Forelimb muscle (tissue), 1 donor: ENCODE results near the gene HDAC4. TPM values are rescaled to one million over a fixed set of nuclear protein-coding genes. Genes with fewer than 3 reads are reported as not detected.

Experiments
- DNase-seq: peaks from one replicate; pipeline ENCODE4 v3.0.0-alpha.2; 2013; ENCODE audit warnings: low read depth
- polyA plus RNA-seq: library from polyadenylated mRNA; unstranded; fragments of 120-200 nt; gene quantifications from one replicate; pipeline ENCODE4 v1.2.1, GENCODE V29; 2013; ENCODE audit not compliant: insufficient read length

Gene HDAC4
- polyA plus RNA-seq, 1 donor, result 12.6 TPM

DNA sequence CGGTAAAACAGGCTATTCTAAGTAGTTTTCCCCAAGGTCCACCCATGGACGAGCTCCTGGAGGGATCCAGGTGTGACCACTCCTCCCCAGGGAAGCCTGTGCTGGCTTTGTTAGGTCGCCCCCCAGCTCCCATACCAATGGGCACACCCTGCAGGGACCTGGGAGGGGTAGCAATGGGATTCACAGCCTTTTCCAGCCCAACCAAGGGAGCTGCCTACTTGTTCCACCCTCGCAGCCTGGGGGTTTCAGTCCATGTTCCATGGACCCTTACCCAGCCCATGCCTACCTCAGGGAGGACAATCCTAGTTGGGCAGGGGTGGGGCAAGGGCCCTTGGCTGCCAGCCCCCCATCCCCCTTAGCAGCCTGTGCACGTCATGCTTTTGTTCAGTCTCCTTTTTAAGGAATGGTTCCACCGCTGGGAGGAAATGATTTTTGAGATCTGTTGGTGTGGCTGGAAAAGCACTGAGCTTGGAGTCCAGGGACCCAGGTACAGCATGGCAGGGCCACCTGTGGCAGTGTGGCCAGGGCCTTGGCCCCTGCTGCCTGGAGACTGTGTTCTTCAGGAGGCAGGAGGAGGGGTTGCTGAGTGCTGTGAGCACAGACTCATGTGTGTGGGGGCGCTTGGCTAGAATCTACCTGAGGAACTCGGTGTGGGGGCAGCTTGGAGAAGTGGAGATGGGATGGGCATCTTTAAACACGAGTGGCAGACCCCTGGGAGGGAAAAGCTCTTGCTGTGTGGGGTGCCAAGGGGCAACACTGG, 386.2 kb downstream of the HDAC4 start:
- no peak for DNase-seq

- no peak for DNase-seq
These were observed 387.2 kb downstream of the HDAC4 start for GRCh38 chr2:239013678-239013976.

GRCh38 chr2:239012936-239013677, 387.7 kb downstream of the HDAC4 start:
- DNase-seq, result no peak

DNA sequence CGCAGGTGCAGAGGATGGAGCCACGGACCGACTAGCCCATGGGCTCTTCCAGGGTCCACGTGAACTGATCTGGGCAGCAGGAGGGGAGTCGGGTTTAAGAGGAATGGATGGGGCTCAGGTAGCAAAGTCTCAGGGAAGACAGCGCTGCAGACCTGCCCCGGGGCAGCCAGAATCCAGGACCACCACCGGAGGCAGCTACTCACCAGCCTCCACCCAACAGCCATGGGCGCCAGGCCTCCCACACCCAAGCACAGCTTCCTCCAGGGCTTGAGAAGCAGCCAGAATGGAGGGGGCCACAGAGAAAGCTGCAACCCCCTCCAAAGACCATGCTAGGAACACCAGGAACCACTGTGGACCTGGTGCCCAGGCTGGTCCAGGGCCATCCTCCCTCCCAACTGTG, 388.6 kb downstream of the HDAC4 start:
- DNase-seq, result no peak

DNA sequence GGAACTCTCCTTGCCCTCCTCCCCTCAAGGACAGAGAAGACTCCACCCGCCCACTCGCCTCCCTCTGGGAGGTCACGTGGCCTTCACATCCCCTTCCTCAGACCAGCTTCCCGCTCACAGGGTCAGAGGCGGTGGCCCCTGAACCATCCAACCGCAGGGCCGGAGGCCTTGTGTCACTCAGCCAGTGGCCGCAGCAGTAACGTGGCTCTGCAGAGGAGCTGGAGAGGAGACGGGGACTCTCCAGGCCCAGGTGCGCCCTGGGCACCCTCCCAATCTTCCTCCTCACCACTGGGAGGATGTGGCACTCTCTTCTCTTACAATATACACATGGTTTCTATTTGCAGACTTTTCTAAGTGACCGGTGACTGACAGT, 391.2 kb downstream of the HDAC4 start:
- DNase-seq, result no peak

- DNase-seq, result no peak
These were observed 391.9 kb downstream of the HDAC4 start for GRCh38 chr2:239008677-239009588.

- DNase-seq, result no peak
These were observed 392.8 kb downstream of the HDAC4 start for GRCh38 chr2:239008004-239008403.

- no peak for DNase-seq
These were observed 394.1 kb downstream of the HDAC4 start for GRCh38 chr2:239006622-239007285.

DNA sequence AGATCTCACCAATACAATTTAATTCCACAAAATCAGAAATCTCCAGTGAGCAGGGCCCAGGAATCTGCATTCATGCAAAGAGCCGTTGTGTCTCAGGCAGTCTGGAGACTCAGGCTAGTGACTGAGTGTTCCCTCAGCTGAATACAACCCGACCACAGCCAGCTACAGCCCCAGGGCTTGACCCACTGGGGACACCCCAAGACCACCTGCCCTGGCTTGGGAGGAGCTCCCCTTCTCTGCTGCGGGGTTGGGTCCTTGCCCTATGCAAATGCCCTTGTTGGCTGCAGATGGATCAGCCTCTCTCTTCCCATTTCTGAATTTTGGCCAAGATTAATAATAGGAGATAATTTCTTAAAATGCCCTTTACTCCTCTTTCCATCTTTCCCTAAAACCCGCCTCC, 395.2 kb downstream of the HDAC4 start:
- no peak for DNase-seq

DNA sequence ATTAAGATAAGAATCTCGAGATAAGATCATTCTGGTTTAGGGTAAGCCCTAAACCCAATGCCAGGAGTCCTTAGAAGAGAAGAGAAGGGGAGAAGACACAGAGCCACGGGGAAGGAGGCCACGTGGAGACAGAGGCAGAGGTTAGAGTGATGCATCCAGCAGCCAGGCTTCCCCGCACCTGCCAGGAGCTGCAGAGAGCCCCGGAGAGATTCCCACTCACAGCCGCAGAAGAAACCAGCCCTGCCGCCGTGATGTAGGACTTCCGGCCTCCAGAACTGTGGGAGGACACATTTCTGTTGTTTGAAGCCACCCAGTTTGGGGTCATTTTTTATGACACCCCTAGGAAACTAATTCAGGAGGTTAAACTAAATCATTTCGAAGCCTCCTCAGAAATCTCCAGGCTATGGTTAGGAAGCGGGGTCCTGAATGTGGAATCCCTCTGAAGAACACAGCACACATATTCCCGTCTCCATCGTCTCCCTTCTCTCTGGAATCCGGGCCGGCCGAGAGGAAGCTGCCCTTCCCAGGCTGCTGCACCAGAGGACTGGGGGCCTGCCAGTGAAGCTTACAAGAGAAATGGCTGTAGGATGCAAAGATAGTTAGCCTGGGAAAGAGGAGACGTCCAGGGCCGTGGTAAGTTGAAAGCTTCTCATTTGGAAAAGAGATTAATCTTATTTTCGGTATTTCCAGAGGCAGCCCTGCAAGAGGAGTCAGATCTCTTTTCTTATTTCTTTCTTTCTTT, 396.4 kb downstream of the HDAC4 start:
- DNase-seq, result no peak

DNA sequence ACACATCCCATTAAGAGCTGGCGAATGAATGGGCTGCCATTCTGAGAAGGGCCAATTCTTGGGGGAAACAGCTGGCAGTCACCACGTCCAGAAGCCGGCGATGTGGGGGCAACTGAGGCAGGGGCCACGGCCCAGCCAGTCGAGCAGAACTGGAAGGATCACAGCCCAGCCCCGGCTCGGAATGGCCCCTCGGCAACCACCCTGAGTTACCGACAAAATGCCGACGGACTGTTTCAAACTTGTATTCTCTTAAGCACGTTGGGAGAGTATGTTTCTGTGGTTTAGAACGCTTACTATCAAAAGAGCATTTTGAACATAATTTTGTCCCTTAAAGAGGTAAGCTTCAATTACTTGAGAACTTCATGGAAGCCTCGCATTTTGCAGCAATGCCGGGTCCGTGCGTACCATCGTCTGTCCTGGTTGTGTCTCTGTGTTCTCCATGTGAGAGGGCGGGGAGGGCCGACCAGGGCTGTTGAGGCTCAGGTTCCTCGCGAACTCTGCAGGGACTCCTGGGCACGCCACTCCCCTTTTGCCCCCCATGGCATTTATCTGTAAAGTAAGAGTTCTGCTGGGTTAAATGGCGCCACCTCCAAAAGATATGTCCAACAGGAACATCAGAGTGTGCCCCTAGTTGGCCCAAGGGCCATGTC, 397.1 kb downstream of the HDAC4 start:
- DNase-seq, result no peak

DNA sequence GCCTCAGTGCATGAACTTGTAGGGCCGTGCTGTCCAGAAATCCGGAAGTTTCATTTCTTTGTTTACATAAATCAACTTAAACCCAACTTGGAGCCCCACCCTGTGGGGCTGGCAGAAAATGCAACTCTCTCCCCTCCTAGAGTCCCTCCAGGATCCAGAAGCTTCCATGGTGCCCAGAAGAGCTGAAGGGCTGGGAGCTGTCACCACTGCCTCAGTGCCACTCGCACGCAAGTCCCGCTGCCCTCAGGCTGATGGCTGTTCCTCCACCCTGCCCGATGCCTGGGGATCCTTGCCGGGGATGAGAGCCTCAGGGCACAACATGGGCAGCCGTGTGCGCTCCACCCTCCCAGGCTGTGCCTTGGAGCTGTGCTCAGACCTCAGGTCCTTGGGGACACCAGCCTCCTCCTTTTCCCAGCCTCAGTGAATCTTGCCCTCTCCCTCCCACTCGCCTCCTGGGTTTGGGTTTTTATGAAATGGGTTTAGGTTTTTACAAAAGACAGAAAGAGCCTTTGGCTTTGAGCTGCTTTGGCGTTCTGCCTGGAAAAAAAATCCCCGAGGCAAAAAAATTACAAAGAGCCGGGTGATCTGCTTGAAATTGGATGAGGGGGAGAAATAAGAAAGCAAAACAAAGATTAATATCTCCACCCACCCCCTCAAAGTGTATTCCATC, 397.7 kb downstream of the HDAC4 start:
- DNase-seq, result peak; percentile 51

DNA sequence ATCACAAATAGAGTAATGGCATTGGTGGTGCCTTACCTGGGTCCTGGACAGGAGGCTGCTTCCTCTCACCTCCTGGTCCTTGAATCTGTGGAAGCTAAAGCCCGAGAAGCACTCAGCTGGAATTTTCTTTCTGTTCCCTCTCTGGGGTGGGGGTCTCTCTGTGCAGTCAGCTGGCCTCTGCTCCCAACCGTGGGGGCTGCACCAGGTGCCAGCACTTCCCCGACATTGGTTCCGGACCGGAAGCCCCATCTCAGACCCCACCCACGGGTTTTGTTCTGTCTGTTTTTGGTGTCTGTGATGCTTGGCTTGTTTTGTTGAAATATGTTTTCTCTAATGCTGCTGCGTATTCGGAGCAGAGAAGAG, 398.2 kb downstream of the HDAC4 start:
- no peak for DNase-seq

- no peak for DNase-seq
These were observed 399.0 kb downstream of the HDAC4 start for GRCh38 chr2:239001794-239002193.

- DNase-seq, result no peak
These were observed 400.2 kb downstream of the HDAC4 start for GRCh38 chr2:239000500-239001073.

DNA sequence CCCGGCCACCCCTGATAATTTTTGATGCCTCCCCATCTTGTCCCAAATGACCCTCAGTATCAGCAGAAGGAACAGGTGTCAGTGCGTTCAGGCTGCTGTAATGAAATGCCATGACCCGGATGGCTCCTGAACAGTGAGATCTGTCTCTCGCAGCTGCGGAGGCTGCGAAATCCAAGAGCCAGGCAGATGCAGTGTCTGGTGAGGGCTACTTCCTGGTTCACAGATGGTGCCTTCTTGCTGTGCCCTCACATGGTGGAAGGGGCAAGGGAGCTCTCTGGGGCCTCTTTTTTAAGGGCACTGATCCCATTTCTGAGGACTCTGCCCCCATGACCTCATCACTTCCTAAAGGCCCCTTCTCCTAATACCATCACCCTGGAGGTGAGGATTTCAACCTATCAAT, 400.7 kb downstream of the HDAC4 start:
- DNase-seq, result no peak

DNA sequence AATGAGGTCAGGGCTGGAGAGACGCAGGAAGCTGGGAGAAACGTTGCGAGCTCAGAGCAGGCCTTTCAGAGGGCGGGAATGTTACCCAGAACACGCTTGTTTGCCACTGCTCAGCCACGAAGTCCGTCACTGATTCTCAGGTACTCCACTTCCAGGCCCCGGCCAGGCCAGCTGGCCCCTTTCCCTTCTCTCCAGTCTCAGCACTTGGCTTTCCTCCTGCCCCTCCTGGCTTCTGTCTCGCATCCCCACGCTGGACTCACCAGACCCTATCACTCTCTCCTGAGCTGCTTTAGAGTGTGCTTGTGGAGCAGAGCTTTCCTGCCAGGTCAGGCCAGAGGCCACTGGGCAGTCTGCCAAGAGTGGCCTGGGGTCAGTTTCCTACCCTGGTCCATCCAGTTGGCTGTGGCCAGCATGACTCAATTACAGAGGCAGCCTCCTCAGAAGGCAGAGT, 401.5 kb downstream of the HDAC4 start:
- no peak for DNase-seq

DNA sequence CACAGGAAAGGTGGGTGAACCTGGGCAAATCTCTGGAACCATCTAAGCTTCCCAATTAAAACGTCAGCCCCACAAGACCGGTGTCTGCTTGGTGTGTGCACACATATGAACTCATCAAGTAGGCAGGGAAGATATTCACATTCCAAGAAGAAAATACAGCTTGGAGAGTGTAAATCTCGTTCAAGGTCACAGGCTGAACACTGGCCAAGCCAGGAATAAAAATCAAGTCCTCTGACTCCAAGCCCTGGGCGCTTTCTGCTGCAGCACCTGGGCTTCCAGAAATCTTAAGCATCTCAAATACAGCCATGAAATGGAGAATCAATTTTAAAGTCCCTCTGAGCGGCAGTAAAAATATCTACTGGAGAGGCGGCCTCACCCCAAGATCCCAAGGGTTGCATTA, 402.0 kb downstream of the HDAC4 start:
- DNase-seq, result no peak
